Body of pancreas (tissue), 4 donors: ENCODE data around the gene VCP. TPM values are rescaled to one million over a fixed set of nuclear protein-coding genes. Genes with fewer than 3 reads are reported as not detected.

Source experiments
- ATAC-seq: fragments of 150-250 bp; one replicate; pipeline ENCODE4 v1.9.1; 2016
- DNase-seq, 4 donors: peaks; one replicate each; pipeline ENCODE4 v3.0.0-alpha.2; 2019
- H3K27ac ChIP-seq, 4 donors: fragments of 200-600 bp; sonication (generic); 1 replicate in 3 of 4; 2 replicates in 1 of 4; pipeline versions ENCODE4 v1.5.1 to v1.6.1; 2016 to 2019; ENCODE audit warnings: mild to moderate bottlenecking in 1 of 4, mixed read lengths in 1 of 4, moderate library complexity in 1 of 4
- H3K27me3 ChIP-seq, 2 donors: fragments of 200-600 bp; sonication (generic); one replicate each; pipeline ENCODE4 v1.6.0; 2016; ENCODE audit warnings: mild to moderate bottlenecking in 1 of 2
- H3K36me3 ChIP-seq, 2 donors: fragments of 200-600 bp; sonication (generic); replicated peaks in 1 of 2; 2 replicates each; pipeline ENCODE4 v1.5.1; 2016; ENCODE audit warnings: low read depth in 2 of 2; ENCODE audit not compliant: insufficient read depth in 1 of 2
- H3K4me1 ChIP-seq: fragments of 200-600 bp; sonication (generic); one replicate; pipeline ENCODE4 v1.6.0; 2016
- H3K4me3 ChIP-seq, 2 donors: fragments of 200-600 bp; sonication (generic); 1 replicate in 1 of 2; 2 replicates in 1 of 2; pipeline ENCODE4 v1.5.1; 2016 to 2019
- H3K9me3 ChIP-seq, 3 donors: fragments of 200-600 bp; sonication (generic); 1 replicate in 2 of 3; 2 replicates in 1 of 3; pipeline ENCODE4 v1.5.1; 2016
- CTCF ChIP-seq, 7 experiments: fragments of 450-650 bp in 4 of 7; fragments of 200-600 bp in 3 of 7; sonication (generic) in 3 of 7; IDR thresholded peaks; one replicate each; pipeline ENCODE4 v1.5.1; 2016 to 2019; ENCODE audit warnings: antibody characterized with exemption in 7 of 7
- POLR2A ChIP-seq, 3 donors: fragments of 450-650 bp; IDR thresholded peaks; one replicate each; pipeline ENCODE4 v1.6.1; 2016; ENCODE audit warnings: antibody characterized with exemption in 3 of 3, mild to moderate bottlenecking in 2 of 3
- WGBS, 2 donors: methylation state at CpG; one replicate each; pipeline ENCODE4 v1.1.5; 2017; 5-methylcytosine and 5-hydroxymethylcytosine counted together
- intact Hi-C: fragments of 100-400 bp; cut with DNase I; formaldehyde crosslinking; loops from one replicate; pipeline ENCODE4 v1.15.1; 2023
- total RNA-seq, 2 donors: library from RNA; depleted of rRNA; stranded (reverse); fragments of >200 nt; gene quantifications; one replicate each; pipeline ENCODE4 v1.1.0, GENCODE V29; 2016

The VCP gene
- total RNA-seq, 2 donors from 2014 or later: 63.6 to 118 TPM

- peak; percentile 87 to 92 (median 90) for DNase-seq
- no peaks in the 10 kb centered on the region for H3K36me3 ChIP-seq
- no peaks in the 10 kb centered on the region for H3K27me3 ChIP-seq
- WGBS, 2 donors: 0% methylated on average over 12 to 67 of the region's 67 CpGs
- H3K9me3 ChIP-seq: no peaks in the 10 kb centered on the region
- intact Hi-C loops: no loop called here
- peak within 1 kb of the TSS; percentile 41 to 81 (median 64) for H3K27ac ChIP-seq
- H3K4me3 ChIP-seq: peak within 1 kb of the TSS; percentile 84 to 95
- TF ChIP-seq CTCF (IDR thresholded peaks at IDR 0.05) (peak in 1 of 7 experiments; percentile 23), POLR2A (IDR thresholded peaks at IDR 0.05) (peak; percentile 12 to 53 (median 53))
- peak; percentile 97 for ATAC-seq
- H3K4me1 ChIP-seq: peaks cover 20% of the 10 kb centered on the region
Observed at GRCh38 chr9:35079426-35080341, 7.3 kb upstream of the VCP start, which contains the start of gene FANCG. Gene FANCG, minus strand, starts transcription at chr9:35079942. Its CDS starts 418 bp downstream, at chr9:35079524.

DNA sequence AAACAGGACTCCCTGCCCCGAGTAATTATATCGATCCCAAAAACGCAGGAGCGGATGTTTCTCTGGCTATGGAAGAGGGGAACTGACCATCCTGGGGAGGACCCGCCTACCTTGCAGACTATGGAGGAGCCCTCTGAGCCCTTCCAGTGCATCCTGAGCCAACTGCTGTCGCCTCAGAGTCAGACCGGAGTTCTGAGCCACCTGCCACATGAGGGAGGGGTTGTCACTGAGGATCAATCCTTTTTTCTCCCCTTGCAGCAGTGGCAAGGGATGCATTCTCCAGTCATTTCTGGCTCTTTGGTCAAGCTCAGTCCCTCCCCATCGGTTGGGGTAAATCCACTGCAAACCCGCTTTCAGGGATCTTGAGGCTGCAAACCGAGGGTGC lies 6.6 kb upstream of the VCP start:
- peak overlapping the region in 3 of 4 donors; percentile 41 to 81 (median 65) for H3K27ac ChIP-seq
- H3K9me3 ChIP-seq: no peaks in the 10 kb centered on the region
- no peaks in the 10 kb centered on the region for H3K27me3 ChIP-seq
- no peak for ATAC-seq
- H3K4me1 ChIP-seq: peaks cover 20% of the 10 kb centered on the region
- peak overlapping the region; percentile 84 to 95 for H3K4me3 ChIP-seq
- WGBS, 2 donors: 1 to 7% methylated on average over 9 to 10 of the region's 10 CpGs
- intact Hi-C loops: no loop called here
- no peak for DNase-seq
- TF ChIP-seq CTCF (IDR thresholded peaks at IDR 0.05) (no peak), POLR2A (IDR thresholded peaks at IDR 0.05) (no peak)
- H3K36me3 ChIP-seq: no peaks in the 10 kb centered on the region

GRCh38 chr9:35078066-35078465 lies 5.6 kb upstream of the VCP start:
- Histone ChIP-seq H3K9me3 (no peaks in the 10 kb centered on the region), H3K4me1 (peaks cover 24% of the 10 kb centered on the region), H3K4me3 (no peak overlapping the region), H3K27ac (no peak overlapping the region), H3K27me3 (no peaks in the 10 kb centered on the region), H3K36me3 (no peaks in the 10 kb centered on the region)
- TF ChIP-seq POLR2A (IDR thresholded peaks at IDR 0.05): no peak
- TF ChIP-seq CTCF (IDR thresholded peaks at IDR 0.05): no peak
- DNase-seq (no peak), ATAC-seq (no peak)
- intact Hi-C loops: no loop called here
- WGBS, 2 donors: 63 to 71% methylated on average over 3 to 4 of the region's 4 CpGs

- Histone ChIP-seq H3K9me3 (no peaks in the 10 kb centered on the region), H3K27ac (no peak overlapping the region), H3K4me3 (no peak overlapping the region), H3K27me3 (no peaks in the 10 kb centered on the region), H3K4me1 (peaks cover 27% of the 10 kb centered on the region), H3K36me3 (no peaks in the 10 kb centered on the region)
- TF ChIP-seq POLR2A (IDR thresholded peaks at IDR 0.05): no peak
- TF ChIP-seq CTCF (IDR thresholded peaks at IDR 0.05): no peak
- ATAC-seq: no peak
- DNase-seq: no peak
- intact Hi-C loops: no loop called here
- WGBS, 2 donors: 94 to 100% methylated on average over 3 to 4 of the region's 4 CpGs
Observed at GRCh38 chr9:35076848-35077247, 4.4 kb upstream of the VCP start.
